ENCODE measurements around the gene CDK11A. TPM values are rescaled to one million over a fixed set of nuclear protein-coding genes. Genes with fewer than 3 reads are reported as not detected.
A peak's percentile ranks its signal among the peaks of the same experiment; 100 is the strongest.
"Not testable (repeated sequence)": the region's sequence is repeated elsewhere in the genome, so short reads cannot be mapped to it uniquely, and the experiment has no call there.

CDK11A gene
- total RNA-seq, 1 donor from 2014 or later = 47.0 TPM

- H3K27ac Mint-ChIP-seq = no peak overlapping the region
- H3K9me3 Mint-ChIP-seq = no peaks in the 10 kb centered on the region
- TF ChIP-seq, protein P1, sequence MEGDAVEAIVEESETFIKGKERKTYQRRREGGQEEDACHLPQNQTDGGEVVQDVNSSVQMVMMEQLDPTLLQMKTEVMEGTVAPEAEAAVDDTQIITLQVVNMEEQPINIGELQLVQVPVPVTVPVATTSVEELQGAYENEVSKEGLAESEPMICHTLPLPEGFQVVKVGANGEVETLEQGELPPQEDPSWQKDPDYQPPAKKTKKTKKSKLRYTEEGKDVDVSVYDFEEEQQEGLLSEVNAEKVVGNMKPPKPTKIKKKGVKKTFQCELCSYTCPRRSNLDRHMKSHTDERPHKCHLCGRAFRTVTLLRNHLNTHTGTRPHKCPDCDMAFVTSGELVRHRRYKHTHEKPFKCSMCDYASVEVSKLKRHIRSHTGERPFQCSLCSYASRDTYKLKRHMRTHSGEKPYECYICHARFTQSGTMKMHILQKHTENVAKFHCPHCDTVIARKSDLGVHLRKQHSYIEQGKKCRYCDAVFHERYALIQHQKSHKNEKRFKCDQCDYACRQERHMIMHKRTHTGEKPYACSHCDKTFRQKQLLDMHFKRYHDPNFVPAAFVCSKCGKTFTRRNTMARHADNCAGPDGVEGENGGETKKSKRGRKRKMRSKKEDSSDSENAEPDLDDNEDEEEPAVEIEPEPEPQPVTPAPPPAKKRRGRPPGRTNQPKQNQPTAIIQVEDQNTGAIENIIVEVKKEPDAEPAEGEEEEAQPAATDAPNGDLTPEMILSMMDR (conservative IDR thresholded peaks at IDR 0.05) = no peak
- H3K4me1 Mint-ChIP-seq (ENCODE audit: unreplicated experiment) = peaks cover 7% of the 10 kb centered on the region
- DNase-seq (ENCODE audit: extremely low spot score, unreplicated experiment) = no peak
- H3K4me3 Mint-ChIP-seq = no peak overlapping the region
- peaks cover 1% of the 10 kb centered on the region for H3K36me3 Mint-ChIP-seq
- no peaks in the 10 kb centered on the region for H3K27me3 Mint-ChIP-seq
Measured at GRCh38 chr1:1680031-1680911, 43.9 kb downstream of the CDK11A start.

GRCh38 chr1:1678581-1679380 lies 45.4 kb downstream of the CDK11A start:
- Mint-ChIP-seq H3K27ac (peak overlapping the region; percentile 71), H3K9me3 (no peaks in the 10 kb centered on the region), H3K4me3 (no peak overlapping the region), H3K36me3 (no peaks in the 10 kb centered on the region), H3K4me1 (ENCODE audit: unreplicated experiment) (peaks cover 7% of the 10 kb centered on the region), H3K27me3 (no peaks in the 10 kb centered on the region)
- TF ChIP-seq, protein P1 (conservative IDR thresholded peaks at IDR 0.05) = no peak
- DNase-seq (ENCODE audit: extremely low spot score, unreplicated experiment) = no peak

DNA sequence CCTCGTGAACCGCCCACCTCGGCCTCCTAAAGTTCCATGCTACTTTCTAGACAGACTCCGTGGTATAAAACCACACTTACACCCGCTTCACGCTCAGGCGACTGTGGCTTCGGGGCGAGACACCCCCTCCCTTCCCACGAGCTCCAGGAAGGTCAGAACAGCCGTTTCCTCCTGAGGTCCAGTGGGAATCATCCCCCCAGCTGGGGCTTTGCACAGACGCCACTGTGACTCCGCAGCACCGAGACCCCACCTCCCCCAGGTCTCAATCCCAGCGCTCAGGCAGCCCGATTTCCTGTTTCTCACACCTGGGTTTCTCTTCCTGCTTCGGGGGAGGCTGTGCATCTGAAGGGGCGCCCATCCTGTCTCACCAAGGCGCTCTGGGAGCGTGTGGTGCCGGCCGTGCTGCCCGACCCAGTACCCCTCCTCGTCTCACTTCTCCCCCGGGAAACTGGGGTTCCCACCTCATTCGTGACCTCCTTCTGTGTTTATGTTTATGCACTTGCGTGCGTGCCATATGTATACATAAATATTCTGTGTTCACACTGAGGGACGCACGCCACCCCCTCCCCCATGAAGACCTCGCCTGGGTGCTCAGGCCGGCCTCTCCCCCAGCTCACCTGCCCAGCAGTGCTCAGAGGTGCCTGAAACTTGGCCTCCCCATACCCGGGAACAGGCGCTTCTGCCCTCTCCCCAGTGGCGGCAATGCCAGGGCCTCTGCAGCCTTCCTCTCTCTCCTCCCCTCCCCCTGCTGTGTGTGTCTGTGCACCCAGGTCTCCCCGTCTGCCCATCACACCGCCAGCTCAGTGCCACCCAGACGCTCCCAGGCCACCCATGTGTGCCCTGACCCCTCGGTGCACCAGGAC lies 46.2 kb downstream of the CDK11A start:
- no peaks in the 10 kb centered on the region for H3K9me3 Mint-ChIP-seq
- TF ChIP-seq, protein P1 (conservative IDR thresholded peaks at IDR 0.05) = no peak
- H3K27me3 Mint-ChIP-seq = no peaks in the 10 kb centered on the region
- peak overlapping the region; percentile 71 for H3K27ac Mint-ChIP-seq
- no peak for DNase-seq (ENCODE audit: extremely low spot score, unreplicated experiment)
- H3K4me1 Mint-ChIP-seq (ENCODE audit: unreplicated experiment) = peaks cover 7% of the 10 kb centered on the region
- H3K4me3 Mint-ChIP-seq = no peak overlapping the region
- H3K36me3 Mint-ChIP-seq = no peaks in the 10 kb centered on the region

- not testable (repeated sequence) for H3K4me1 Mint-ChIP-seq (ENCODE audit: unreplicated experiment); H3K27me3 Mint-ChIP-seq; DNase-seq (ENCODE audit: extremely low spot score, unreplicated experiment); H3K36me3 Mint-ChIP-seq; H3K27ac Mint-ChIP-seq; H3K9me3 Mint-ChIP-seq; H3K4me3 Mint-ChIP-seq
Measured at GRCh38 chr1:1676087-1676486, 48.1 kb downstream of the CDK11A start.

DNA sequence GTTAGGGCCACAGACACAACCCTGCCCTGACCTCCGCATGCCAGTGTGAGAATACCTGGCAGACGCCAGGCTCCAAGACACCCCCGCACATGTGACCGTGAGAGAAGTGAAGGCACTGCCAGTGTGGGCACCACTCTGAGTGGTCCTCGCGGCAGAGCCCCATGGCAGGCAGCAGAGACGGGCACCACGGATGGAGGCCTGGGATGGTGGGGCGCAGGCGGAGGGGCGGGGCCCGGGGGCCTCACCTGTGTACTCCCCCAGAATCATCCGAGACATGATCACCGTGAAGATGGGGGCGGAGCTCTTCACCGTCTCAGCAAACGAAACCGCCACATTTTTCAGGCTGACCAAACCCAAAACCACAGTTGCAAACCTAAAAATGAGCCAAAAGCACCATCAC lies 48.9 kb downstream of the CDK11A start:
- not testable (repeated sequence) for H3K4me3 Mint-ChIP-seq; H3K4me1 Mint-ChIP-seq (ENCODE audit: unreplicated experiment); DNase-seq (ENCODE audit: extremely low spot score, unreplicated experiment); H3K36me3 Mint-ChIP-seq; H3K27ac Mint-ChIP-seq; H3K9me3 Mint-ChIP-seq; H3K27me3 Mint-ChIP-seq

GRCh38 chr1:1674806-1675205 lies 49.4 kb downstream of the CDK11A start:
- H3K4me1 Mint-ChIP-seq (ENCODE audit: unreplicated experiment); H3K36me3 Mint-ChIP-seq; DNase-seq (ENCODE audit: extremely low spot score, unreplicated experiment); H3K27ac Mint-ChIP-seq; H3K9me3 Mint-ChIP-seq; H3K27me3 Mint-ChIP-seq; H3K4me3 Mint-ChIP-seq: not testable (repeated sequence)
